Left colon (tissue), 2 donors: ENCODE data around the gene UNC45A. TPM values are rescaled to one million over a fixed set of nuclear protein-coding genes. Genes with fewer than 3 reads are reported as not detected.
"Not testable (repeated sequence)": the region's sequence is repeated elsewhere in the genome, so short reads cannot be mapped to it uniquely, and the experiment has no call there.

Experiments
- ATAC-seq: fragments of 200-7000 bp; cut with Tn5 transposase; one replicate; pipeline ENCODE4 v1.9.1; 2020; ENCODE audit warnings: mild to moderate bottlenecking, moderate library complexity
- DNase-seq, 2 donors: peaks; one replicate each; pipeline ENCODE4 v3.0.0-alpha.2; 2020
- intact Hi-C, 2 donors: fragments of 100-400 bp; cut with DNase I in 1 of 2; cut with micrococcal nuclease in 1 of 2; formaldehyde crosslinking; loops; one replicate each; pipeline versions ENCODE4 v1.11.2 to v1.14.0; 2022; cut with DNase I, micrococcal nuclease
- long read RNA-seq: library from polyadenylated mRNA; unstranded; transcript quantifications from one replicate; pipeline ENCODE4 v2.0.0, GENCODE V29; 2021
- total RNA-seq, 2 donors: library from RNA; stranded (reverse); fragmentation: NEBNext Ultra II Directional; extraction: Animal tissue kit (Norgen Biotek cat#: 25700); gene quantifications; one replicate each; pipeline ENCODE4 v1.2.1, GENCODE V29; 2021
- donor health status: DM: no; HTN: no; CAD: no.
- donor health status: DM: yes; HTN: yes; CAD: no.

Gene UNC45A
- 10 to 100 TPM; 53.0 to 58.1 TPM for total RNA-seq
- long read RNA-seq, transcript UNC45A-202 (20 exons, 3,252 nt), result major isoform, 12 of 85 reads
- long read RNA-seq, partial matches to known transcripts, result 63 of 85 reads
- long read RNA-seq, other reads (novel, unspliced or antisense), result 10 of 85 reads

- intact Hi-C loops, result no loop called here
- ATAC-seq, result peak; percentile 75
- peak; percentile 95 to 98 for DNase-seq
Observed at GRCh38 chr15:90934949-90935751, at the start of gene UNC45A. TSS of gene UNC45A (plus strand) at chr15:90935285. CDS start at chr15:90935325, 40 bp downstream.

- DNase-seq (peak; percentile 57 to 82), ATAC-seq (peak; percentile 60)
- intact Hi-C loops, result loop anchor here (2.0 to 5.0 kb wide), 2 partner anchors 237 to 238 kb away; no protein-coding TSS in a partner anchor
Observed at GRCh38 chr15:90885432-90886290, 49.4 kb upstream of the UNC45A start.

GRCh38 chr15:90886291-90886614 is 48.8 kb upstream of the UNC45A start:
- DNase-seq (no peak), ATAC-seq (no peak)
- intact Hi-C loops, result loop anchor here (2.0 to 5.0 kb wide), 2 partner anchors 237 to 239 kb away; no protein-coding TSS in a partner anchor

GRCh38 chr15:90887037-90887481 is 48.0 kb upstream of the UNC45A start:
- ATAC-seq (no peak), DNase-seq (no peak)
- intact Hi-C loops, result loop anchor here (2.0 to 5.0 kb wide), 2 partner anchors 238 to 240 kb away; no protein-coding TSS in a partner anchor

- ATAC-seq, result no peak
- DNase-seq, result no peak
- intact Hi-C loops, result loop anchor here in 1 of 2 donors (5.0 kb wide), 1 partner anchor 242 kb away; no protein-coding TSS in a partner anchor
Observed at GRCh38 chr15:90889313-90889730, 45.8 kb upstream of the UNC45A start.

- intact Hi-C loops, result loop anchor here in 1 of 2 donors (5.0 kb wide), 1 partner anchor 243 kb away; no protein-coding TSS in a partner anchor
- no peak for ATAC-seq
- DNase-seq, result no peak
Observed at GRCh38 chr15:90889736-90890456, 45.2 kb upstream of the UNC45A start.

- intact Hi-C loops, result no loop called here
- ATAC-seq, result no peak
- DNase-seq, result no peak
Observed at GRCh38 chr15:90890839-90891238, 44.2 kb upstream of the UNC45A start.

GRCh38 chr15:90891346-90891949 is 43.6 kb upstream of the UNC45A start:
- intact Hi-C loops, result no loop called here
- no peak for DNase-seq
- no peak for ATAC-seq

- ATAC-seq (no peak), DNase-seq (no peak)
- intact Hi-C loops, result no loop called here
Observed at GRCh38 chr15:90892023-90892422, 43.1 kb upstream of the UNC45A start.

GRCh38 chr15:90892498-90893174 is 42.4 kb upstream of the UNC45A start:
- no peak for DNase-seq
- intact Hi-C loops, result no loop called here
- ATAC-seq, result no peak

- no peak for ATAC-seq
- DNase-seq, result no peak
- intact Hi-C loops, result no loop called here
Observed at GRCh38 chr15:90893175-90894090, 41.7 kb upstream of the UNC45A start.

- intact Hi-C loops, result no loop called here
- no peak for DNase-seq
- ATAC-seq, result no peak
Observed at GRCh38 chr15:90895571-90896117, 39.4 kb upstream of the UNC45A start.

GRCh38 chr15:90897131-90897655 is 37.9 kb upstream of the UNC45A start:
- DNase-seq, intact Hi-C loops, ATAC-seq: not testable (repeated sequence)

GRCh38 chr15:90901175-90902039 is 33.7 kb upstream of the UNC45A start:
- intact Hi-C loops, result no loop called here
- DNase-seq (no peak), ATAC-seq (no peak)
